Measurements from ENCODE around the gene APP.

The APP gene

GRCh38 chr21:26127073-26127814, 43.3 kb downstream of the APP start:
- DNase-seq, result no peak

GRCh38 chr21:26126168-26126553, 44.4 kb downstream of the APP start:
- DNase-seq, result no peak

- DNase-seq, result no peak
Observed at GRCh38 chr21:26125433-26126167, 45.0 kb downstream of the APP start.

GRCh38 chr21:26124896-26125295, 45.7 kb downstream of the APP start:
- DNase-seq, result no peak

- no peak for DNase-seq
Observed at GRCh38 chr21:26124421-26124833, 46.1 kb downstream of the APP start.

- DNase-seq, result no peak
Observed at GRCh38 chr21:26123012-26123411, 47.6 kb downstream of the APP start.

GRCh38 chr21:26120828-26121227, 49.7 kb downstream of the APP start:
- no peak for DNase-seq

GRCh38 chr21:26119906-26120305, 50.7 kb downstream of the APP start:
- DNase-seq, result no peak

GRCh38 chr21:26118938-26119540, 51.5 kb downstream of the APP start:
- DNase-seq, result no peak

GRCh38 chr21:26117972-26118367, 52.6 kb downstream of the APP start:
- DNase-seq, result no peak

- no peak for DNase-seq
Observed at GRCh38 chr21:26117324-26117971, 53.1 kb downstream of the APP start.

GRCh38 chr21:26116456-26117011, 54.0 kb downstream of the APP start:
- no peak for DNase-seq

GRCh38 chr21:26115899-26116298, 54.7 kb downstream of the APP start:
- DNase-seq, result peak in 1 of 56 donors; percentile 40

GRCh38 chr21:26115305-26115704, 55.3 kb downstream of the APP start:
- DNase-seq, result no peak

GRCh38 chr21:26112975-26113374, 57.6 kb downstream of the APP start:
- no peak for DNase-seq

- no peak for DNase-seq
Observed at GRCh38 chr21:26112127-26112742, 58.3 kb downstream of the APP start.

- DNase-seq, result no peak
Observed at GRCh38 chr21:26110715-26111114, 59.9 kb downstream of the APP start.

GRCh38 chr21:26107429-26107828, 63.1 kb downstream of the APP start:
- no peak for DNase-seq

GRCh38 chr21:26106562-26106961, 64.0 kb downstream of the APP start:
- no peak for DNase-seq

GRCh38 chr21:26105819-26106218, 64.8 kb downstream of the APP start:
- no peak for DNase-seq

GRCh38 chr21:26100573-26100972, 70.0 kb downstream of the APP start:
- no peak for DNase-seq
